ENCODE measurements around the gene PRKCB. TPM values are rescaled to one million over a fixed set of nuclear protein-coding genes. Genes with fewer than 3 reads are reported as not detected.

PRKCB gene
- total and polyA plus RNA-seq, 2 of the 8 experiments (the other 6 are each of a cell fraction or from before 2014, with no cell fraction given) = 7.1 to 12.1 TPM

DNA sequence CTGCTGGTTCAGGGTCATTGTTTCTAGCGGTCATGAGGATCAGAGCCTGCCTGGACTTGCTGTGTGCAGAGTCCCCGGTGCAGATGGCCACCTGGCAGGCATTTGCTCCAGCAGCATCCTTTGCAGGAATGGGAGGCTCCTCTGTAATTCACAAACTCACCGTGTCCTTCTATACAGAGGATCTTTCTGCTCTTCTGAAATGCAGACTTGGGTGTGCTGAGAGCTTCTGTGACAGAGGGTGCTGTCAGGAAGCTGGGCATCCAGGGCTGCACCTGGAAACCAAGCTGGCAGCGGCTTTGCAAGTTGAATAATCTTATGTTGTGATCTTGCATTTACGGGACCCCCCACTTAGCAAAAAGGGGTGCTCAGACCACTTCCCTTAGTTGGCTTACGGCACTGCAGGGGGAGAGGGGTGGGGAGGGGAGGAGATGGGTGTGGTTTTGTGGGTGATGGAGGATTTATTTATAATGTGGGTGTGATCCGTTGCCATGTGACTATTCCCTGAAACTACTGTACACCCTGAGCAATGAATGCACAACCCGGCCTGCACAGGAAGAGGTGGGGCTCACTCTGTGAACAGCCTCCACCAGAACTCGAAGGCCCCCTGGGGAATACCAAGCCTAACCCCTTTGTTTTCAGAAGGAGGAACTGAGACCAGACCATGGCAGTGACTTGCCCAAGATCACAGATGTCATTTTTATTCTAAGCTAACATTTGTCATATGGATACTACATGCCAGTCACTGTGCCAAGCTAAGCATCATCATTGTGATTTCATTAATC is 178.3 kb downstream of the PRKCB start:
- H3K36me3 ChIP-seq (ENCODE audit: control insufficient read depth in 2 of 4, insufficient read depth in 4 of 4, low read length in 3 of 4) = no peaks in the 10 kb centered on the region
- no peaks in the 10 kb centered on the region for H3K27me3 ChIP-seq (replicated peaks in 1 of 4; ENCODE audit: control insufficient read depth in 3 of 4, extremely low read depth in 1 of 4, insufficient read depth in 3 of 4, low read length in 3 of 4)
- H3K27ac ChIP-seq (ENCODE audit: low read depth, low read length) = no peak overlapping the region
- no peak overlapping the region for H3K4ac ChIP-seq (replicated peaks; ENCODE audit: insufficient read length, low read depth, low read length)
- peaks cover 0 to 3% (median 0%) of the 10 kb centered on the region in 4 experiments; a peak in 1 of 7 replicates for H3K4me1 ChIP-seq (replicated peaks in 1 of 4; ENCODE audit: control insufficient read depth in 3 of 4, insufficient read depth in 4 of 4, low read length in 3 of 4)
- H4K20me1 ChIP-seq (replicated peaks in 1 of 2; ENCODE audit: control insufficient read depth in 1 of 2, insufficient read depth in 2 of 2, low read length in 2 of 2) = no peaks in the 10 kb centered on the region
- TF ChIP-seq HDAC6 (IDR thresholded peaks at IDR 0.05; ENCODE audit: low read depth, low read length) (no peak), CBX8 (IDR thresholded peaks at IDR 0.05; ENCODE audit: borderline replicate concordance, low read depth, low read length) (no peak), ZNF274 (IDR thresholded peaks at IDR 0.05; ENCODE audit: borderline replicate concordance, extremely low read depth, low read length) (no peak), PHF8 (conservative IDR thresholded peaks at IDR 0.05; ENCODE audit: low read depth, low read length) (no peak), SRF (IDR thresholded peaks at IDR 0.05; ENCODE audit: low read depth, low read length) (no peak)
- ChIA-PET POLR2A (ENCODE audit: partially characterized antibody) (no interaction called here), CTCF (ENCODE audit: partially characterized antibody) (interaction anchor here (1.1 to 7.8 kb wide), 7 partner anchors 25 to 281 kb away, joined by 3 to 52 read pairs (median 12); no protein-coding TSS in a partner anchor)
- H4K5ac ChIP-seq (ENCODE audit: insufficient read length, low read depth, low read length) = no peak overlapping the region
- FAIRE-seq = no peak
- no peak overlapping the region for H3K9ac ChIP-seq (replicated peaks in 1 of 4; ENCODE audit: extremely low read depth in 1 of 4, low read depth in 3 of 4, low read length in 3 of 4)
- no peak overlapping the region for H2BK120ac ChIP-seq (replicated peaks; ENCODE audit: low read depth, low read length)
- no peak overlapping the region for H3K4me3 ChIP-seq (ENCODE audit: extremely low read depth in 1 of 4, insufficient read depth in 2 of 4, low read depth in 3 of 4, low read length in 4 of 4)
- H3K23me2 ChIP-seq (ENCODE audit: low read depth, low read length) = no peaks in the 10 kb centered on the region
- no peak for DNase-seq (ENCODE audit: low read depth in 1 of 2, low spot score in 2 of 2)
- H2BK15ac ChIP-seq (ENCODE audit: low read length) = no peak overlapping the region
- H3K79me1 ChIP-seq (ENCODE audit: low read depth, low read length) = no peaks in the 10 kb centered on the region
- no peak overlapping the region for H2BK5ac ChIP-seq (ENCODE audit: low read depth, low read length)
- WGBS, 2 experiments (ENCODE audit: extremely low coverage in 1 of 2, insufficient coverage in 1 of 2, insufficient read length in 1 of 2, insufficient replicate concordance in 2 of 2, low coverage in 1 of 2, low lambda C conversion rate in 2 of 2, missing lambda C conversion rate in 1 of 2) = 79% methylated on average over 9 of the region's 9 CpGs; no CpG with 5 or more reads in 1 of the 2 experiments
- H2AFZ ChIP-seq (ENCODE audit: low read length) = no peak overlapping the region
- H3K14ac ChIP-seq (ENCODE audit: insufficient read length) = no peak overlapping the region
- H3K9me3 ChIP-seq (ENCODE audit: insufficient read depth in 2 of 2, low read depth in 1 of 2, low read length in 1 of 2) = no peaks in the 10 kb centered on the region
- no peak overlapping the region for H4K91ac ChIP-seq (replicated peaks; ENCODE audit: insufficient read length, low read length)
- no peak overlapping the region for H2AK5ac ChIP-seq (ENCODE audit: low read depth, low read length)
- no peak overlapping the region for H3K4me2 ChIP-seq (ENCODE audit: insufficient read depth in 1 of 2, low read depth in 2 of 2, low read length in 2 of 2)
- no peaks in the 10 kb centered on the region for H3K79me2 ChIP-seq (ENCODE audit: control insufficient read depth in 1 of 2, insufficient read depth in 2 of 2, low read length in 2 of 2)
- H3K18ac ChIP-seq (ENCODE audit: extremely low read depth, low read length) = no peak overlapping the region
- H2BK20ac ChIP-seq (ENCODE audit: low read length) = no peak overlapping the region
- H3K23ac ChIP-seq (ENCODE audit: insufficient read length) = no peak overlapping the region
- H3K56ac ChIP-seq (replicated peaks; ENCODE audit: insufficient read length, low read depth, low read length) = no peak overlapping the region
- H2BK12ac ChIP-seq (ENCODE audit: low read depth, low read length) = no peak overlapping the region
- no peak overlapping the region for H4K8ac ChIP-seq (ENCODE audit: extremely low read depth, insufficient read depth, low read length)
